AG10803 (cell line): ENCODE results near the gene SCT.

Experiments
- DNase-seq: peaks from one replicate; pipeline ENCODE4 v3.0.0; 2010; ENCODE audit warnings: low read depth
- H3K4me3 ChIP-seq: 2 replicates; pipeline ENCODE4 v1.5.1; 2011; ENCODE audit warnings: mild to moderate bottlenecking, low read length, control low read depth
- CTCF ChIP-seq: conservative IDR thresholded peaks from 2 replicates; pipeline ENCODE4 v1.5.1; 2011; ENCODE audit warnings: mild to moderate bottlenecking, low read length, control low read depth, inconsistent platforms

The SCT gene

DNA sequence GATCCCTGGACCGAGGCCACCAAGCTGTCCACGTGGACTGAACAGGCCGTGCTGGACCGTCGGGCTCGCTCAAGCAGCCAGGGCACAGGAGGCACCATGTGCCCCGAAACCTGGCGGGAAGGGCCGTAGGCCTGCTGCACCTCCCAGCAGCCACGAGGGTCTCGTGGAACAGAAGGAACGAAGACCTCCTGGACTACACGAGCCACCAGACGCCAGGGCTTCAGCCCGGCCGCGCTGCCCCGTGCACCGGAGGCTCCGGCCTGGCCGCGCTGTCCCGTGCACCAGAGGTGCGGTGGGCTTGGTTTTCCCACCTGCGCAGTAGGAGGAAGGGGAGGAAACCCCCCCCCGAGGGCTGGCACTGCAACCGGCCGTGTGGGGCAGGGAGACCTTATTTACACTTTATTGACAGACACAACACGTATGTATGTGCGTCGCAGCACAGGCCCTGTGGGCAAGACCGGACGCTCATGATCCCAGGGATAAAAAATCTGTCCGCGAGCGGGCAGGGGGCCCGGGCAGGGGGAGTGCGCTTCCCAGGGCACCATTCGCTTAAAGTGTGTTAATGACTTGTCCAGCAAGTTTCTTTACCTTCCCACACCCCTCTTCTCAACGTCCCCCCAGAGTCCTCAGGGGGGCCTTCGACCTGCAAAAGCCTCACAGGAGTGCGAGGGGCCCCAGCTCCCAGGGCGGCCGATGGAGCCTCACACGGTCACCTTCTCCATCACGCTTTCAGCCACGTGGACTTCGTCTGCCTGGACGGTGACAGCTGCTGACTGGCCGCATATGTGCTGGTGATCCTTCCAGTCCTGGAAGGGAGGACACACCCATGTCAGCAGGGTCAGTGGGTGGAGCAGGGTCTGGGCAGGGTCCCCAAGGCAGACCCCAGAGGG lies 17.1 kb upstream of the SCT start:
- no peak for TF ChIP-seq CTCF
- H3K4me3 ChIP-seq, result no peak overlapping the region
- no peak for DNase-seq

DNA sequence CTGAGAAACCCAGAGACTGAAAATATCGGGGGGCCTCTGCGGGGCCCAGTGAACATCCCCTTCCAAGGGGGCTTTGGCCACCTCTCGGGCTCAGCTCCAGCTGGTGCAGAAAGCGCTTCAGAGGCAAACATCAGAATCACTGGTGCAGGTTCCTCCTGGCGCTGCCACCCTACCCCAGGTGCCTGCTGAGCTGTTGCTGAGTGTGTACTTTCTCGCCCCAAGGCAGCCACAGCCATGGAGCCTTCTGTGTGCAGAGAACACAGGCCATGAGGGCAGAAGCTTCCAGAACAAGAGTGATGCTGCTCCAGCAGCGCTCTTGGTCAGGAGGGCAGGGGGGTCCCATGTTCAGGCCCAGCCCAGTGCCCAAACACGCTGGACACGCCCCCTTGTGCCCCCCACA lies 16.4 kb upstream of the SCT start:
- no peak for TF ChIP-seq CTCF
- H3K4me3 ChIP-seq, result no peak overlapping the region
- DNase-seq, result no peak

DNA sequence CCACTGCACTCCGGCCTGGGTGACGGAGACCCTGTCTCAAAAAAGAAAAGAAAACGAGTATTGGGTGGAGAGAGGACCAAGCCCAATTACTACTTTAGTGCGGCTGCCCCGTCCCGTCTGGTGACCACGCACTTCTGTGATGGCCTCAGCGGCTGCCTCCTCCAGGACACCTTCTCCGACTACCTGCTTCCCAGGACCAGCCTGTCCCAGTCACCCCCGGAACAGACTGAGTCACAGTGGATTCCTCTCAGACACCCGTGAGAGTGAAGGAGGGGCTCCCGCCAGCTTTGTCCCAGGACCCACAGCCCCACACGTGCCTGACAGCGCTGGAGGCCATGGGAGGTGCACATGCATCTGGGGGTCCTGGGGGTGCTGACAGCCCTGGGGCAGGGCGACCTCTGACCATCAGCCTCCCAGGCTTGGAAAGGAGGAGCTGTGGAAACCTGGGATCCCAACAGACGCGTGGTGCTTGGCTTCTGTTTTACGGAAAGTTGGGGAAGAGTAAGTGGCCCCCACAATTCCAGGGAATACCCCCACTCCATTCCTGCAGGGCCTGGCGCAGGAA lies 14.9 kb upstream of the SCT start:
- TF ChIP-seq CTCF, result no peak
- DNase-seq, result no peak
- H3K4me3 ChIP-seq, result no peak overlapping the region

DNA sequence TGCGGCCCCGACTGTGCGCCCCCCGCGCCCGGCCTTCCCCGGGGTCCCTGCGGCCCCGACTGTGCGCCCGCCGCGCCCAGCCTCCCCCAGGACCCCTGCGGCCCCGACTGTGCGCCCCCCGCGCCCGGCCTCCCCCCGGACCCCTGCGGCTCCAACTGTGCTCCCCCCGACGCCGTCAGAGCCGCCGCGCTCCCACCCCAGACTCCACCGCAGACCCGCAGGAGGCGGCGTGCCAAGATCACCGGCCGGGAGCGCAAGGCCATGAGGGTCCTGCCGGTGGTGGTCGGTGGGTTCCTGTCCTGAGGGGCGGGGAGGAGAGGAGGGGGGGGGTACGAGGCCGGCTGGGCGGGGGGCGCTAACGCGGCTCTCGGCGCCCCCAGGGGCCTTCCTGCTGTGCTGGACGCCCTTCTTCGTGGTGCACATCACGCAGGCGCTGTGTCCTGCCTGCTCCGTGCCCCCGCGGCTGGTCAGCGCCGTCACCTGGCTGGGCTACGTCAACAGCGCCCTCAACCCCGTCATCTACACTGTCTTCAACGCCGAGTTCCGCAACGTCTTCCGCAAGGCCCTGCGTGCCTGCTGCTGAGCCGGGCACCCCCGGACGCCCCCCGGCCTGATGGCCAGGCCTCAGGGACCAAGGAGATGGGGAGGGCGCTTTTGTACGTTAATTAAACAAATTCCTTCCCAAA lies 13.2 kb upstream of the SCT start:
- no peak overlapping the region for H3K4me3 ChIP-seq
- DNase-seq, result no peak
- no peak for TF ChIP-seq CTCF

DNA sequence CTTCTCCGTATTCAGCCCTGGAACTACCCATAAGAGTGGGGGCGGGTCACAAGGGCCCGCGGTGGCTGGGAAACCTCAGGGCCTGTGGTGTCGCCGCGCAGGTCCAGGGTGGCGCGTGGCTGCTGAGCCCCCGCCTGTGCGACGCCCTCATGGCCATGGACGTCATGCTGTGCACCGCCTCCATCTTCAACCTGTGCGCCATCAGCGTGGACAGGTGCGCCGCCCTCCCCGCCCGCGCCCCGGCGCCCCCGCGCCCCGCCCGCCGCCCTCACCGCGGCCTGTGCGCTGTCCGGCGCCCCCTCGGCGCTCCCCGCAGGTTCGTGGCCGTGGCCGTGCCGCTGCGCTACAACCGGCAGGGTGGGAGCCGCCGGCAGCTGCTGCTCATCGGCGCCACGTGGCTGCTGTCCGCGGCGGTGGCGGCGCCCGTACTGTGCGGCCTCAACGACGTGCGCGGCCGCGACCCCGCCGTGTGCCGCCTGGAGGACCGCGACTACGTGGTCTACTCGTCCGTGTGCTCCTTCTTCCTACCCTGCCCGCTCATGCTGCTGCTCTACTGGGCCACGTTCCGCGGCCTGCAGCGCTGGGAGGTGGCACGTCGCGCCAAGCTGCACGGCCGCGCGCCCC lies 12.5 kb upstream of the SCT start:
- no peak for DNase-seq
- H3K4me3 ChIP-seq, result no peak overlapping the region
- no peak for TF ChIP-seq CTCF

DNA sequence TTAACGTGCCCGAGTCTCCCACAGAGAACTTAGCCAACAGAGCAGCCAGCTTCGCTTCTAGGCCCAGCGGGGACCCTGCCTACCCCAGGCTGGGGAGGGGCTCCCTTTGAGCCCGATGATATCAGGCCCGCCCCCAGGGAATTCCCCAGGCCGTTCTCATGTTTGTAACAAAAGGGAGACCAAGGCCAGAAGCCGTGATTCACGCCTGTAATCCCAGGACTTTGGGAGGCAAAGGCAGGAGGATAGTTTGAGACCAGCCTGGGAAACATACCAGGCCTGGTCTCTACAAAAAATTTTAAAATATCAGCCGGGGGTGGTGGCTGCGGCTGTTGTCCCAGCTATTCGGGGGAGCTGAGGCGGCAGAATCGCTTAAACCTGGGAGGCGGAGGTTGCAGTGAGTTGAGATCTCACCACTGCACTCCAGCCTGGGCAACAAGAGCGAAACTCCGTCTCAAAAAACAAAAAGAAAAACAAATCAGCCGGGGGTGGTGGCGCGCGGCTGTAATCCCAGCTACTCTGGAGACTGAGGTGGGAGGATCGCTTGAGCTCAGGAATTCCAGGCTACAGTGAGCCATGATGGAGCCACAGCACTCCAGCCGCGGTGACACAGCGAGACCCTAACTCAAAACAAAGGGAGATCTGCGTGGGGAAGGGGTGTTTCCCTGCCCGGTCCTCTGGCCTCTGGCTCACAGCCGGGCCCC lies 11.8 kb upstream of the SCT start:
- no peak overlapping the region for H3K4me3 ChIP-seq
- no peak for TF ChIP-seq CTCF
- DNase-seq, result no peak
